ENCODE data around the gene CABCOCO1. TPM values are rescaled to one million over a fixed set of nuclear protein-coding genes. Genes with fewer than 3 reads are reported as not detected.
"Not testable (repeated sequence)": the region's sequence is repeated elsewhere in the genome, so short reads cannot be mapped to it uniquely, and the experiment has no call there.

Gene CABCOCO1
- total RNA-seq, 1 experiment from 2014 or later = not detected

GRCh38 chr10:61708846-61709245, 46.1 kb downstream of the CABCOCO1 start:
- intact Hi-C loops (cut with micrococcal nuclease; ENCODE audit: unreplicated experiment) = no loop called here
- Histone ChIP-seq H3K9me3 (no peaks in the 10 kb centered on the region), H3K27me3 (replicated peaks; ENCODE audit: control insufficient read depth, insufficient read depth, low read length) (no peaks in the 10 kb centered on the region), H3K36me3 (ENCODE audit: control insufficient read depth, insufficient read depth, low read length) (no peaks in the 10 kb centered on the region), H3K4me3 (ENCODE audit: low read depth, low read length) (no peak overlapping the region), H3K4me1 (no peaks in the 10 kb centered on the region)
- no peak for DNase-seq
- Mint-ChIP-seq H3K27ac (ENCODE audit: unreplicated experiment) (no peak overlapping the region), H3K9me3 (ENCODE audit: unreplicated experiment) (no peaks in the 10 kb centered on the region), H3K36me3 (ENCODE audit: insufficient read depth, unreplicated experiment) (no peaks in the 10 kb centered on the region), H3K27me3 (ENCODE audit: insufficient read depth, unreplicated experiment) (peaks cover 11% of the 10 kb centered on the region), H3K4me3 (ENCODE audit: unreplicated experiment) (no peak overlapping the region), H3K4me1 (ENCODE audit: low read depth, unreplicated experiment) (no peaks in the 10 kb centered on the region)
- TF ChIP-seq CTCF (IDR thresholded peaks at IDR 0.05; ENCODE audit: insufficient read depth in 1 of 2, low read depth in 1 of 2, low read length in 1 of 2, severe bottlenecking in 1 of 2, unreplicated experiment in 1 of 2) = no peak
- POLR2A ChIA-PET = no interaction called here
- BruUV-seq (replicated peaks) = no TSS peak
- CTCF ChIA-PET = no interaction called here

- H3K27ac Mint-ChIP-seq (ENCODE audit: unreplicated experiment); POLR2A ChIA-PET; H3K4me3 ChIP-seq (ENCODE audit: low read depth, low read length); H3K4me1 ChIP-seq; DNase-seq; H3K9me3 Mint-ChIP-seq (ENCODE audit: unreplicated experiment); H3K4me3 Mint-ChIP-seq (ENCODE audit: unreplicated experiment); H3K36me3 ChIP-seq (ENCODE audit: control insufficient read depth, insufficient read depth, low read length); H3K27me3 ChIP-seq (replicated peaks; ENCODE audit: control insufficient read depth, insufficient read depth, low read length); intact Hi-C loops (cut with micrococcal nuclease; ENCODE audit: unreplicated experiment); BruUV-seq (replicated peaks); H3K9me3 ChIP-seq; H3K36me3 Mint-ChIP-seq (ENCODE audit: insufficient read depth, unreplicated experiment); CTCF ChIA-PET; H3K4me1 Mint-ChIP-seq (ENCODE audit: low read depth, unreplicated experiment): not testable (repeated sequence)
- peaks cover 18% of the 10 kb centered on the region for H3K27me3 Mint-ChIP-seq (ENCODE audit: insufficient read depth, unreplicated experiment)
Measured at GRCh38 chr10:61712105-61712504, 49.4 kb downstream of the CABCOCO1 start.

DNA sequence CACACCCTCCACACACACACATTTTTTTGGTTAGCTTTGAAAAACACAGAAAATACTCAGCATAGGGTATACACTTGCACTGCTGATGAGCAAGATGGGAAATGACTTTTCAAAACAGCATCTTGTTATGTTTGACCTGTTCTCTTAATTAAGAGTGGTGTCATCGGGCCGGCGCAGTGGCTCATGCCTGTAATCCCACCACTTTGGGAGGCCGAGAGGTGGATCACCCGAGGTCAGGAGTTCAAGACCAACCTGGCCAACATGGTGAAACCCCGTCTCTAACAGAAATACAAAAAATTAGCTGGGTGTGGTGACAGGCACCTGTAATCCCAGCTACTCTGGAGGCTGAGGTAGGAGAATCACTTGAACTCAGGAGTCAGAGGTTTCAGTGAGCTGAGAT, 56.7 kb downstream of the CABCOCO1 start:
- H3K36me3 ChIP-seq (ENCODE audit: control insufficient read depth, insufficient read depth, low read length); CTCF ChIA-PET; intact Hi-C loops (cut with micrococcal nuclease; ENCODE audit: unreplicated experiment); H3K27me3 Mint-ChIP-seq (ENCODE audit: insufficient read depth, unreplicated experiment); H3K4me1 Mint-ChIP-seq (ENCODE audit: low read depth, unreplicated experiment); H3K9me3 Mint-ChIP-seq (ENCODE audit: unreplicated experiment); H3K4me1 ChIP-seq; H3K4me3 ChIP-seq (ENCODE audit: low read depth, low read length); DNase-seq; POLR2A ChIA-PET; H3K36me3 Mint-ChIP-seq (ENCODE audit: insufficient read depth, unreplicated experiment); H3K4me3 Mint-ChIP-seq (ENCODE audit: unreplicated experiment); BruUV-seq (replicated peaks); H3K27me3 ChIP-seq (replicated peaks; ENCODE audit: control insufficient read depth, insufficient read depth, low read length); H3K9me3 ChIP-seq; H3K27ac Mint-ChIP-seq (ENCODE audit: unreplicated experiment): not testable (repeated sequence)

- no peaks in the 10 kb centered on the region for H3K4me1 ChIP-seq
- Mint-ChIP-seq H3K27ac (ENCODE audit: unreplicated experiment) (no peak overlapping the region), H3K4me3 (ENCODE audit: unreplicated experiment) (no peak overlapping the region), H3K4me1 (ENCODE audit: low read depth, unreplicated experiment) (no peaks in the 10 kb centered on the region), H3K36me3 (ENCODE audit: insufficient read depth, unreplicated experiment) (no peaks in the 10 kb centered on the region), H3K27me3 (ENCODE audit: insufficient read depth, unreplicated experiment) (peaks cover 4% of the 10 kb centered on the region), H3K9me3 (ENCODE audit: unreplicated experiment) (no peaks in the 10 kb centered on the region)
- H3K9me3 ChIP-seq = no peaks in the 10 kb centered on the region
- ChIA-PET CTCF (no interaction called here), POLR2A (no interaction called here)
- TF ChIP-seq CTCF (IDR thresholded peaks at IDR 0.05; ENCODE audit: insufficient read depth in 1 of 2, low read depth in 1 of 2, low read length in 1 of 2, severe bottlenecking in 1 of 2, unreplicated experiment in 1 of 2) = no peak
- intact Hi-C loops (cut with micrococcal nuclease; ENCODE audit: unreplicated experiment) = no loop called here
- H3K27me3 ChIP-seq (replicated peaks; ENCODE audit: control insufficient read depth, insufficient read depth, low read length) = no peaks in the 10 kb centered on the region
- DNase-seq = no peak
- H3K36me3 ChIP-seq (ENCODE audit: control insufficient read depth, insufficient read depth, low read length) = no peaks in the 10 kb centered on the region
- H3K4me3 ChIP-seq (ENCODE audit: low read depth, low read length) = no peak overlapping the region
- no TSS peak for BruUV-seq (replicated peaks)
Measured at GRCh38 chr10:61719906-61720305, 57.2 kb downstream of the CABCOCO1 start.
